GM19328 (cell line): Measurements from ENCODE around the gene MRPS27.

Experiments used
- ATAC-seq: cut with Tn5 transposase; IDR thresholded peaks from one replicate; pipeline ENCODE4 v1.9.1; 2021; ENCODE audit warnings: mild to moderate bottlenecking, moderate library complexity; ENCODE audit not compliant: unreplicated experiment

MRPS27 gene

GRCh38 chr5:72319976-72320752 is at the start of gene MRPS27, which contains the start of gene PTCD2:
MRPS27 (minus strand) TSS chr5:72320240; CDS start chr5:72320221, 19 bp downstream.
PTCD2 (plus strand) TSS chr5:72320373; CDS start chr5:72320383, 10 bp downstream.
- ATAC-seq: peak; percentile 98

- ATAC-seq: no peak
Measured at GRCh38 chr5:72369711-72370110, 49.7 kb upstream of the MRPS27 start.

- ATAC-seq: no peak
Measured at GRCh38 chr5:72369301-72369700, 49.3 kb upstream of the MRPS27 start.

- ATAC-seq: no peak
Measured at GRCh38 chr5:72368271-72368670, 48.2 kb upstream of the MRPS27 start.

GRCh38 chr5:72366324-72366976 is 46.4 kb upstream of the MRPS27 start:
- peak; percentile 86 for ATAC-seq

- no peak for ATAC-seq
Measured at GRCh38 chr5:72364951-72365350, 44.9 kb upstream of the MRPS27 start.

- no peak for ATAC-seq
Measured at GRCh38 chr5:72364171-72364570, 44.1 kb upstream of the MRPS27 start.

- ATAC-seq: no peak
Measured at GRCh38 chr5:72363166-72363802, 43.2 kb upstream of the MRPS27 start.

GRCh38 chr5:72359886-72360285 is 39.8 kb upstream of the MRPS27 start:
- no peak for ATAC-seq

GRCh38 chr5:72358925-72359324 is 38.9 kb upstream of the MRPS27 start:
- ATAC-seq: no peak

- ATAC-seq: no peak
Measured at GRCh38 chr5:72356361-72356760, 36.3 kb upstream of the MRPS27 start.

- ATAC-seq: no peak
Measured at GRCh38 chr5:72355706-72356299, 35.8 kb upstream of the MRPS27 start.

- ATAC-seq: no peak
Measured at GRCh38 chr5:72353046-72353445, 33.0 kb upstream of the MRPS27 start.

- no peak for ATAC-seq
Measured at GRCh38 chr5:72352616-72353015, 32.6 kb upstream of the MRPS27 start.

GRCh38 chr5:72351376-72351775 is 31.3 kb upstream of the MRPS27 start:
- ATAC-seq: no peak

GRCh38 chr5:72347801-72348308 is 27.8 kb upstream of the MRPS27 start:
- no peak for ATAC-seq

GRCh38 chr5:72346398-72346797 is 26.4 kb upstream of the MRPS27 start:
- ATAC-seq: no peak

- ATAC-seq: no peak
Measured at GRCh38 chr5:72338689-72339209, 18.7 kb upstream of the MRPS27 start.

- ATAC-seq: no peak
Measured at GRCh38 chr5:72337159-72337558, 17.1 kb upstream of the MRPS27 start.

- ATAC-seq: no peak
Measured at GRCh38 chr5:72330712-72331111, 10.7 kb upstream of the MRPS27 start.

GRCh38 chr5:72328172-72328571 is 8.1 kb upstream of the MRPS27 start:
- ATAC-seq: no peak
